K562 (cell line): ENCODE measurements around the gene PTP4A2. TPM values are rescaled to one million over a fixed set of nuclear protein-coding genes. Genes with fewer than 3 reads are reported as not detected.

ENCODE experiments used
- CBFB ChIP-seq: sonication (generic); formaldehyde crosslinking; IDR thresholded peaks from 2 replicates; pipeline ENCODE4 v1.4.0; 2020; ENCODE audit warnings: mild to moderate bottlenecking, missing genetic modification reagents
- MBD2 ChIP-seq: sonication (generic); IDR thresholded peaks from 2 replicates; pipeline ENCODE4 v1.6.1; 2016; ENCODE audit warnings: low read depth, borderline replicate concordance
- MECOM ChIP-seq: fragments of 250-450 bp; sonication (Bioruptor Pico); IDR thresholded peaks from 2 replicates; pipeline ENCODE4 v1.8.0; 2022; ENCODE audit warnings: inconsistent platforms
- MITF ChIP-seq: IDR thresholded peaks from 2 replicates; pipeline ENCODE4 v1.6.1; 2014; ENCODE audit warnings: antibody characterized with exemption
- NRF1 ChIP-seq, 2 experiments: fragments of 450-650 bp; IDR thresholded peaks in 1 of 2; conservative IDR thresholded peaks in 1 of 2; 2 replicates each; pipeline ENCODE4 v1.6.1; 2014; ENCODE audit warnings: mild to moderate bottlenecking in 2 of 2
- PHF21A ChIP-seq: fragments of 450-650 bp; IDR thresholded peaks from 2 replicates; pipeline ENCODE4 v1.6.1; 2017; ENCODE audit warnings: low read depth, borderline replicate concordance
- POLR2AphosphoS5 ChIP-seq: IDR thresholded peaks from 2 replicates; pipeline ENCODE4 v1.6.1; 2011; ENCODE audit warnings: mild to moderate bottlenecking, low read depth, low read length, moderate library complexity; ENCODE audit not compliant: control insufficient read depth, insufficient read depth
- RBFOX2 ChIP-seq: fragments of 200-400 bp; formaldehyde crosslinking; IDR thresholded peaks from 2 replicates; pipeline ENCODE4 v1.6.1; 2017; ENCODE audit warnings: low read depth, mild to moderate bottlenecking, low read length, moderate library complexity
- TRIM25 ChIP-seq: fragments of 450-650 bp; IDR thresholded peaks from 2 replicates; pipeline ENCODE4 v1.7.0; 2016; ENCODE audit warnings: borderline replicate concordance
- UBTF ChIP-seq, 2 experiments: IDR thresholded peaks; 2 replicates each; pipeline ENCODE4 v1.6.1; 2012; ENCODE audit warnings: improper control_type of control experiment in 2 of 2, low read depth in 2 of 2, low read length in 2 of 2, borderline replicate concordance in 1 of 2
- ZNF57 ChIP-seq: fragments of 450-650 bp; formaldehyde crosslinking; IDR thresholded peaks from 2 replicates; pipeline ENCODE4 v1.4.0; 2020; ENCODE audit warnings: mild to moderate bottlenecking, moderate library complexity
- ZNF609 ChIP-seq: sonication (generic); formaldehyde crosslinking; IDR thresholded peaks from 2 replicates; pipeline ENCODE4 v1.8.1; 2023; ENCODE audit warnings: missing genetic modification reagents, mild to moderate bottlenecking, borderline replicate concordance
- ZNF639 ChIP-seq, 2 experiments: fragments of 200-800 bp in 1 of 2; sonication (Bioruptor generic) in 1 of 2; sonication (generic) in 1 of 2; formaldehyde crosslinking in 1 of 2; IDR thresholded peaks in 1 of 2; conservative IDR thresholded peaks in 1 of 2; 2 replicates each; pipeline versions ENCODE4 v1.5.0 to v1.6.1; 2016 to 2020; ENCODE audit warnings: missing compliant biosample characterization in 1 of 2, missing genetic modification characterization in 1 of 2, missing genetic modification reagents in 1 of 2
- polyA plus RNA-seq, 8 experiments: library from polyadenylated mRNA; depleted of rRNA in 4 of 8; stranded (reverse) in 5 of 8; unstranded in 3 of 8; fragments of >200 nt; fragmentation: Nextera tagmentation in 2 of 8; fragmentation: Illumina TruSeq in 1 of 8; extraction: Ambion mirVana in 2 of 8; extraction: Trizol in 1 of 8; gene quantifications; 2 replicates each; pipeline versions ENCODE4 v1.2.1 to v1.2.3, GENCODE V29; 2011 to 2014; ENCODE audit warnings: inconsistent platforms in 1 of 8, missing spikeins in 1 of 8
- total RNA-seq, 7 experiments: library from RNA; depleted of rRNA in 6 of 7; stranded (reverse); fragments of >200 nt in 6 of 7; fragmentation: Illumina TruSeq in 2 of 7; extraction: Trizol in 2 of 7; gene quantifications; 2 replicates each; pipeline versions ENCODE4 v1.2.1 to v1.2.3, GENCODE V29; 2011 to 2021; ENCODE audit warnings: low replicate concordance in 1 of 7

The PTP4A2 gene
- total and polyA plus RNA-seq, 9 of the 15 experiments (the other 6 are each of a cell fraction or from before 2014, with no cell fraction given): 197 to 870 (median 480) TPM

GRCh38 chr1:31938184-31938975 lies at the start of gene PTP4A2 (continued):
- TF ChIP-seq TRIM25 (no peak), CBFB (peak; percentile 73; the same call in 1 of the 2 replicates), NRF1 (conservative IDR thresholded peaks at IDR 0.05 in 1 of 2, IDR thresholded peaks at IDR 0.05 in 1 of 2) (peak; percentile 71 to 84), RBFOX2 (peak; percentile 91), UBTF (IDR thresholded peaks at IDR 0.05; ENCODE audit: borderline replicate concordance in 1 of 2, low read depth in 2 of 2, low read length in 2 of 2) (peak in 1 of 2 experiments; percentile 87; a peak in 1 of 4 replicates), MITF (peak; percentile 60; the same call in 1 of the 2 replicates), ZNF639 (CRISPR knock-in tag; conservative IDR thresholded peaks at IDR 0.05 in 1 of 2, IDR thresholded peaks at IDR 0.05 in 1 of 2) (peak in 1 of 2 experiments; percentile 96; a peak in 2 of 4 replicates), MBD2 (peak; percentile 97), MECOM (CRISPR knock-in tag) (peak; percentile 81), ZNF57 (CRISPR knock-in tag) (no peak), POLR2AphosphoS5 (peak; percentile 69), ZNF609 (CRISPR knock-in tag) (peak; percentile 62; the same call in 1 of the 2 replicates), PHF21A (no peak)
